CD4-positive, alpha-beta memory T cell (primary cell): ENCODE measurements around the gene UBASH3B. TPM values are rescaled to one million over a fixed set of nuclear protein-coding genes. Genes with fewer than 3 reads are reported as not detected.

Experiments used
- CTCF ChIA-PET: fragments of 350-600 bp; sonication (Branson Sonifier 250); formaldehyde crosslinking; loops from one replicate; lab custom pipeline; 2021; ENCODE audit warnings: inconsistent platforms; ENCODE audit not compliant: partially characterized antibody; lab: Charles Lee
- POLR2A ChIA-PET: fragments of 350-600 bp; sonication (Branson Sonifier 250); formaldehyde crosslinking; loops from one replicate; lab custom pipeline; 2021; ENCODE audit not compliant: partially characterized antibody; lab: Charles Lee
- DNase-seq, 5 donors: peaks; one replicate each; pipeline versions ENCODE4 v3.0.0 to v3.0.0-alpha.2; 2020 to 2022; ENCODE audit warnings: mixed read lengths in 1 of 5
- H3K27ac ChIP-seq: one replicate; pipeline ENCODE4 v1.7.0; 2013; ENCODE audit warnings: low read depth, low read length
- H3K27me3 ChIP-seq: 2 replicates; pipeline ENCODE4 v1.7.0; 2013; ENCODE audit warnings: mild to moderate bottlenecking, low read length, moderate library complexity; ENCODE audit not compliant: insufficient read depth
- H3K36me3 ChIP-seq: 2 replicates; pipeline ENCODE4 v1.7.0; 2013; ENCODE audit warnings: mild to moderate bottlenecking, low read length, moderate library complexity; ENCODE audit not compliant: insufficient read depth
- H3K4me1 ChIP-seq: 2 replicates; pipeline ENCODE4 v1.7.0; 2013; ENCODE audit warnings: mild to moderate bottlenecking, low read length, moderate library complexity; ENCODE audit not compliant: insufficient read depth
- H3K4me3 ChIP-seq, 2 donors: one replicate each; pipeline ENCODE4 v1.7.0; 2013; ENCODE audit warnings: low read length in 2 of 2, mild to moderate bottlenecking in 1 of 2
- H3K9me3 ChIP-seq, 2 donors: one replicate each; pipeline ENCODE4 v1.7.0; 2013; ENCODE audit warnings: low read length in 2 of 2, control low read depth in 1 of 2; ENCODE audit not compliant: control insufficient read depth in 1 of 2
- H3K27ac Mint-ChIP-seq, 7 donors: one replicate each; pipeline ENCODE4 v1.8.0; 2020 to 2021; ENCODE audit warnings: mixed read lengths in 7 of 7, mild to moderate bottlenecking in 6 of 7, inconsistent platforms in 3 of 7, moderate library complexity in 3 of 7
- H3K27me3 Mint-ChIP-seq, 2 donors: one replicate each; pipeline ENCODE4 v1.8.0; 2020 to 2021; ENCODE audit warnings: mixed read lengths in 2 of 2
- H3K36me3 Mint-ChIP-seq, 2 donors: one replicate each; pipeline ENCODE4 v1.8.0; 2020 to 2021; ENCODE audit warnings: mixed read lengths in 2 of 2, inconsistent platforms in 1 of 2, mild to moderate bottlenecking in 1 of 2
- H3K4me1 Mint-ChIP-seq, 4 donors: one replicate each; pipeline ENCODE4 v1.8.0; 2020 to 2021; ENCODE audit warnings: mixed read lengths in 4 of 4, mild to moderate bottlenecking in 1 of 4
- H3K4me3 Mint-ChIP-seq, 8 donors: one replicate each; pipeline ENCODE4 v1.8.0; 2020 to 2021; ENCODE audit warnings: mixed read lengths in 8 of 8, mild to moderate bottlenecking in 7 of 8, moderate library complexity in 6 of 8, inconsistent platforms in 3 of 8
- H3K9me3 Mint-ChIP-seq, 8 donors: one replicate each; pipeline ENCODE4 v1.8.0; 2020 to 2021; ENCODE audit warnings: mixed read lengths in 8 of 8, mild to moderate bottlenecking in 5 of 8, inconsistent platforms in 3 of 8, moderate library complexity in 1 of 8
- intact Hi-C: fragments of 100-400 bp; cut with micrococcal nuclease; formaldehyde crosslinking; loops from one replicate; pipeline ENCODE4 v1.15.1; 2023
- polyA plus RNA-seq, 2 donors: library from polyadenylated mRNA; unstranded; fragments of 300-500 nt; fragmentation: Illumina TruSeq; gene quantifications; one replicate each; pipeline ENCODE4 v1.2.3, GENCODE V29; 2021
- total RNA-seq, 2 experiments: library from RNA; stranded (reverse); gene quantifications; one replicate each; pipeline ENCODE4 v1.2.3, GENCODE V29; 2021

Gene UBASH3B
- total and polyA plus RNA-seq, 4 experiments from 2014 or later = 6.7 to 30.9 (median 20.2) TPM

DNA sequence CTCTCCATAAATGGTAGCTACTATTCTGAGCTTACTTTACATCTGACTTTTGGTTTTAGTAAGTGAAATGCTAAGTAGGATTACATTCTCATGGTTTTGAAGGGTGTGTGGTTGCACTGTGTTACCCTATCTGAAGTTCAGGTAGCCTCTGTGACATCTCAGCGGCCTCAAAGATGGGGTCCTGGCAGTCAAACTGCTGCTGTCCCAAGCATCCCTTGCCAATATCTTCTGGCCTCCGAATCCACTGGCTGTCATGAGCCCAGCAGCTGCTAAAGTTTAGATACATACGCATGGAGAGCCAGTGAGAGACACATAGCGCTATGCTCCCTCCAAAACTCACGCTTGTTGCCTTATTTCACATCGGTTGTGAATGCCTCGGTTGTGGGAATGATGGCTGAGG, 34.9 kb downstream of the UBASH3B start:
- Histone ChIP-seq H3K27me3 (no peaks in the 10 kb centered on the region), H3K27ac (peak overlapping the region; percentile 63), H3K36me3 (no peaks in the 10 kb centered on the region), H3K4me1 (peaks cover 70% of the 10 kb centered on the region), H3K9me3 (no peaks in the 10 kb centered on the region), H3K4me3 (peak overlapping the region in 1 of 2 donors; percentile 40)
- ChIA-PET CTCF (interaction anchor here (0.6 to 3.2 kb wide), 9 partner anchors 16 to 90 kb away, joined by 3 to 17 read pairs (median 4); partner anchors contain the start of gene UBASH3B), POLR2A (interaction anchor here (0.6 to 3.8 kb wide), 9 partner anchors 10 to 56 kb away, joined by 3 to 50 read pairs (median 8); partner anchors contain the start of gene UBASH3B)
- intact Hi-C loops = no loop called here
- Mint-ChIP-seq H3K4me1 (peaks cover 53 to 83% (median 69%) of the 10 kb centered on the region in 4 donors), H3K4me3 (peak overlapping the region; percentile 74 to 88 (median 76)), H3K27ac (peak overlapping the region; percentile 92 to 94 (median 93)), H3K27me3 (no peaks in the 10 kb centered on the region), H3K9me3 (no peaks in the 10 kb centered on the region), H3K36me3 (peaks cover 2 to 15% of the 10 kb centered on the region in 2 donors)
- DNase-seq = no peak

GRCh38 chr11:122690801-122691548, 35.5 kb downstream of the UBASH3B start:
- intact Hi-C loops = no loop called here
- H3K4me3 Mint-ChIP-seq = peak overlapping the region; percentile 74 to 88 (median 76)
- POLR2A ChIA-PET = interaction anchor here (0.8 to 3.8 kb wide), 17 partner anchors 10 to 373 kb away, joined by 3 to 50 read pairs (median 6); partner anchors contain the start of gene UBASH3B
- peak in 3 of 5 donors; percentile 14 to 26 (median 18) for DNase-seq
- no peaks in the 10 kb centered on the region for H3K27me3 Mint-ChIP-seq
- peak overlapping the region; percentile 92 to 94 (median 93) for H3K27ac Mint-ChIP-seq
- H3K27ac ChIP-seq = peak overlapping the region; percentile 63
- H3K36me3 Mint-ChIP-seq = peaks cover 2 to 18% of the 10 kb centered on the region in 2 donors
- no peaks in the 10 kb centered on the region for H3K36me3 ChIP-seq
- peaks cover 76% of the 10 kb centered on the region for H3K4me1 ChIP-seq
- H3K4me1 Mint-ChIP-seq = peaks cover 55 to 87% (median 73%) of the 10 kb centered on the region in 4 donors
- no peaks in the 10 kb centered on the region for H3K9me3 ChIP-seq
- peak overlapping the region in 1 of 2 donors; percentile 40 for H3K4me3 ChIP-seq
- H3K9me3 Mint-ChIP-seq = no peaks in the 10 kb centered on the region
- no peaks in the 10 kb centered on the region for H3K27me3 ChIP-seq
- CTCF ChIA-PET = interaction anchor here (0.6 to 3.2 kb wide), 14 partner anchors 9 to 64 kb away, joined by 3 to 17 read pairs (median 4); partner anchors contain the start of gene UBASH3B

- no peak for DNase-seq
- H3K27me3 ChIP-seq = no peaks in the 10 kb centered on the region
- intact Hi-C loops = no loop called here
- H3K4me1 ChIP-seq = peaks cover 82% of the 10 kb centered on the region
- Mint-ChIP-seq H3K27ac (peak overlapping the region; percentile 92 to 94 (median 93)), H3K27me3 (no peaks in the 10 kb centered on the region), H3K9me3 (no peaks in the 10 kb centered on the region), H3K4me1 (peaks cover 58 to 87% (median 72%) of the 10 kb centered on the region in 4 donors), H3K36me3 (peaks cover 2 to 18% of the 10 kb centered on the region in 2 donors), H3K4me3 (peak overlapping the region; percentile 74 to 88 (median 76))
- no peaks in the 10 kb centered on the region for H3K9me3 ChIP-seq
- peak overlapping the region; percentile 63 for H3K27ac ChIP-seq
- ChIA-PET POLR2A (interaction anchor here (0.8 to 3.8 kb wide), 16 partner anchors 9 to 372 kb away, joined by 3 to 50 read pairs (median 6); partner anchors contain the start of gene UBASH3B), CTCF (interaction anchor here (0.6 to 3.2 kb wide), 11 partner anchors 8 to 63 kb away, joined by 3 to 17 read pairs (median 4); partner anchors contain the start of gene UBASH3B)
- no peak overlapping the region for H3K4me3 ChIP-seq
- H3K36me3 ChIP-seq = no peaks in the 10 kb centered on the region
Observed at GRCh38 chr11:122691549-122692150, 36.1 kb downstream of the UBASH3B start.

DNA sequence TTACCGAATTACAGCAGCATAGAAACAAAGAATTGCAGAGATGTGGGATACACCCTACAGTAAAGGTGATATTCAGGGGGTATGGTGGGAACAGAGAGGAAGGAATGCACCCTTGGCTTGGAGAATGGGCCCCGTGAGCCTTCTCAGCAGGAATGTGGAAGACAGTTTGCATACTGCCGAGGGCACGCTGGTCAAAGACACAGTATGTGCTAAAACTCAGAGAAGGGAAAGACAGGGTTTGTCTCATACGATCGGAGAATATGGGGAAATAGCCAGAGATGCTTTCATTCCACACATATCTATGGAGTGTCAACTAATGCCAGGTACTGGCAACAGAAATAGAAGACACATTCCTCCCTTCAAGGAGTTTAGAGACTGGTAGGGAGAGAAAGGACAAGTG, 36.9 kb downstream of the UBASH3B start:
- no peaks in the 10 kb centered on the region for H3K27me3 Mint-ChIP-seq
- H3K36me3 ChIP-seq = no peaks in the 10 kb centered on the region
- peaks cover 61 to 87% (median 74%) of the 10 kb centered on the region in 4 donors for H3K4me1 Mint-ChIP-seq
- DNase-seq = no peak
- no peaks in the 10 kb centered on the region for H3K9me3 Mint-ChIP-seq
- H3K27ac ChIP-seq = no peak overlapping the region
- POLR2A ChIA-PET = interaction anchor here (1.8 to 3.8 kb wide), 8 partner anchors 12 to 62 kb away, joined by 6 to 50 read pairs (median 12); partner anchors contain the start of gene UBASH3B
- H3K27me3 ChIP-seq = no peaks in the 10 kb centered on the region
- peak overlapping the region; percentile 92 to 94 (median 93) for H3K27ac Mint-ChIP-seq
- peaks cover 85% of the 10 kb centered on the region for H3K4me1 ChIP-seq
- no peaks in the 10 kb centered on the region for H3K9me3 ChIP-seq
- no peak overlapping the region for H3K4me3 ChIP-seq
- H3K4me3 Mint-ChIP-seq = peak overlapping the region in 4 of 8 donors; percentile 8 to 88 (median 52)
- H3K36me3 Mint-ChIP-seq = peaks cover 2 to 15% of the 10 kb centered on the region in 2 donors
- CTCF ChIA-PET = interaction anchor here (1.3 to 3.2 kb wide), 4 partner anchors 10 to 63 kb away, joined by 4 to 17 read pairs (median 10); no protein-coding TSS in a partner anchor
- intact Hi-C loops = no loop called here

GRCh38 chr11:122695076-122695615, 39.6 kb downstream of the UBASH3B start:
- Histone ChIP-seq H3K9me3 (no peaks in the 10 kb centered on the region), H3K4me1 (peaks cover 95% of the 10 kb centered on the region), H3K27ac (no peak overlapping the region), H3K4me3 (no peak overlapping the region), H3K27me3 (no peaks in the 10 kb centered on the region), H3K36me3 (no peaks in the 10 kb centered on the region)
- no peaks in the 10 kb centered on the region for H3K27me3 Mint-ChIP-seq
- ChIA-PET CTCF (interaction anchor here (0.9 to 7.1 kb wide), 12 partner anchors 9 to 66 kb away, joined by 3 to 86 read pairs (median 7); partner anchors contain the start of gene UBASH3B), POLR2A (interaction anchor here (0.8 to 8.7 kb wide), 14 partner anchors 8 to 367 kb away, joined by 4 to 131 read pairs (median 23); partner anchors contain the start of genes HSPA8 and UBASH3B)
- DNase-seq = no peak
- H3K27ac Mint-ChIP-seq = peak overlapping the region; percentile 48 to 93 (median 85)
- H3K36me3 Mint-ChIP-seq = peaks cover 2 to 12% of the 10 kb centered on the region in 2 donors
- H3K4me1 Mint-ChIP-seq = peaks cover 72 to 97% (median 86%) of the 10 kb centered on the region in 4 donors
- H3K4me3 Mint-ChIP-seq = peak overlapping the region in 5 of 8 donors; percentile 28 to 57 (median 46)
- H3K9me3 Mint-ChIP-seq = no peaks in the 10 kb centered on the region
- intact Hi-C loops = no loop called here

DNA sequence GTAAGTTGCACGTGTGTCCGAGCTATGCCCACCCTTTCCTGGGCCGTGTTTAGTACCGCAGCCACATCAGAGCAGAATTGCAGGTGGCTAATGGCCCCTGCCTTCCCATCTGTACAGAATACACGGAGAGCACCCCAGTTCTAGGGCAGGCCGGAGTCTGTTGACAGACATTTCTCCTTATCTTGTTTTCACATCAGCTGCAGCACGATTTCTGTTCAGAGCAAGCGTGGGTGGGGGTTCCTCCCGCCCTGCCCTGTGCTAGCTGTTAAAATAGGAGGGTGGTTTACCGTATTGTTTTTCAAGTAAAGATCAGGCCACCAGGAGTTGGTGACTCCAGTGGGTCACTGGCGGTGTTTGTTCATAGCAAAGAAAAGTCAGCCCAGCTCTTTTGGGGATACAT, 41.1 kb downstream of the UBASH3B start:
- no peaks in the 10 kb centered on the region for H3K36me3 ChIP-seq
- H3K4me3 Mint-ChIP-seq = peak overlapping the region; percentile 63 to 87 (median 78)
- DNase-seq = peak; percentile 73 to 87 (median 78)
- H3K27ac Mint-ChIP-seq = peak overlapping the region; percentile 81 to 96 (median 93)
- H3K36me3 Mint-ChIP-seq = peaks cover 2 to 13% of the 10 kb centered on the region in 2 donors
- peaks cover 95% of the 10 kb centered on the region for H3K4me1 ChIP-seq
- intact Hi-C loops = loop anchor here (1.0 to 2.0 kb wide), 5 partner anchors 22 to 58 kb away; partner anchors contain the start of gene UBASH3B
- CTCF ChIA-PET = interaction anchor here (0.6 to 7.1 kb wide), 31 partner anchors 8 to 358 kb away, joined by 3 to 86 read pairs (median 3); partner anchors contain the start of gene UBASH3B
- peaks cover 69 to 98% (median 84%) of the 10 kb centered on the region in 4 donors for H3K4me1 Mint-ChIP-seq
- H3K9me3 ChIP-seq = no peaks in the 10 kb centered on the region
- no peaks in the 10 kb centered on the region for H3K27me3 Mint-ChIP-seq
- H3K27ac ChIP-seq = peak overlapping the region; percentile 64
- no peaks in the 10 kb centered on the region for H3K27me3 ChIP-seq
- H3K4me3 ChIP-seq = no peak overlapping the region
- POLR2A ChIA-PET = interaction anchor here (0.6 to 8.7 kb wide), 26 partner anchors 9 to 357 kb away, joined by 3 to 131 read pairs (median 8); partner anchors contain the start of gene UBASH3B
- H3K9me3 Mint-ChIP-seq = no peaks in the 10 kb centered on the region
